Colonic mucosa (tissue), 4 donors: ENCODE results near the gene C3AR1. TPM values are rescaled to one million over a fixed set of nuclear protein-coding genes. Genes with fewer than 3 reads are reported as not detected.
"Not testable (repeated sequence)": the region's sequence is repeated elsewhere in the genome, so short reads cannot be mapped to it uniquely, and the experiment has no call there.

Source experiments
- DNase-seq: peaks from one replicate; pipeline ENCODE4 v3.0.0-alpha.2; 2020
- H3K27ac ChIP-seq: fragments of 200-600 bp; one replicate; pipeline ENCODE4 v1.8.0; 2021
- H3K27me3 ChIP-seq: fragments of 200-600 bp; one replicate; pipeline ENCODE4 v1.8.0; 2021
- H3K36me3 ChIP-seq: fragments of 200-600 bp; one replicate; pipeline ENCODE4 v1.8.0; 2021
- H3K4me1 ChIP-seq: fragments of 200-600 bp; one replicate; pipeline ENCODE4 v1.8.0; 2021; ENCODE audit warnings: mild to moderate bottlenecking
- H3K4me3 ChIP-seq: fragments of 200-600 bp; one replicate; pipeline ENCODE4 v1.8.0; 2021
- H3K9ac ChIP-seq, 2 donors: one replicate each; pipeline ENCODE4 v1.7.0; 2013; ENCODE audit warnings: control low read depth in 2 of 2, low read depth in 2 of 2, low read length in 2 of 2
- H3K9me3 ChIP-seq: fragments of 200-600 bp; one replicate; pipeline ENCODE4 v1.8.0; 2021
- CTCF ChIP-seq: fragments of 200-600 bp; IDR thresholded peaks from one replicate; pipeline ENCODE4 v1.8.0; 2022; ENCODE audit warnings: antibody characterized with exemption, mild to moderate bottlenecking
- intact Hi-C: fragments of 100-400 bp; cut with DNase I; formaldehyde crosslinking; loops from one replicate; pipeline ENCODE4 v1.14.1; 2022
- total RNA-seq, 2 donors: library from RNA; stranded (reverse); fragmentation: NEBNext Ultra II Directional in 1 of 2; extraction: Animal tissue kit (Norgen Biotek cat#: 25700) in 1 of 2; gene quantifications; one replicate each; pipeline ENCODE4 v1.2.1, GENCODE V29; 2021
- donor health status: healthy.
- donor health status: DM: no; HTN: no; CAD: no.
- donor health status: DM: no; HTN: no; CAD: no.

C3AR1 gene
- total RNA-seq, result 1 to 10 TPM; 1.8 to 7.9 TPM

GRCh38 chr12:8065991-8066594, at the start of gene C3AR1:
C3AR1 (minus strand) TSS chr12:8066359; CDS start chr12:8060185, 6,174 bp downstream.
- H3K4me3 ChIP-seq, result no peak within 1 kb of the TSS

GRCh38 chr12:8113117-8113516, 47.0 kb upstream of the C3AR1 start:
- H3K27me3 ChIP-seq, DNase-seq, H3K4me3 ChIP-seq, H3K27ac ChIP-seq, H3K36me3 ChIP-seq, H3K4me1 ChIP-seq, H3K9ac ChIP-seq, intact Hi-C loops, H3K9me3 ChIP-seq: not testable (repeated sequence)

More at GRCh38 chr12:8065991-8066594, at the start of gene C3AR1:
- no peaks in the 10 kb centered on the region for H3K36me3 ChIP-seq
- intact Hi-C loops, result no loop called here
- H3K27ac ChIP-seq, result peak within 1 kb of the TSS; percentile 23
- DNase-seq, result no peak
- H3K4me1 ChIP-seq, result no peaks in the 10 kb centered on the region
- no peaks in the 10 kb centered on the region for H3K27me3 ChIP-seq
- peak within 1 kb of the TSS in 1 of 2 donors; percentile 34 for H3K9ac ChIP-seq
- H3K9me3 ChIP-seq, result no peaks in the 10 kb centered on the region
- TF ChIP-seq CTCF, result no peak

GRCh38 chr12:8108808-8109398, 42.7 kb upstream of the C3AR1 start:
- no peaks in the 10 kb centered on the region for H3K4me1 ChIP-seq
- intact Hi-C loops, result loop anchor here (5.0 kb wide), 1 partner anchor 123 kb away; no protein-coding TSS in a partner anchor
- H3K27ac ChIP-seq, result no peak overlapping the region
- no peaks in the 10 kb centered on the region for H3K36me3 ChIP-seq
- peak; percentile 92 for TF ChIP-seq CTCF
- no peak overlapping the region for H3K4me3 ChIP-seq
- peak; percentile 74 for DNase-seq
- H3K9me3 ChIP-seq, result no peaks in the 10 kb centered on the region
- H3K9ac ChIP-seq, result no peak overlapping the region
- H3K27me3 ChIP-seq, result no peaks in the 10 kb centered on the region

GRCh38 chr12:8099235-8099634, 33.1 kb upstream of the C3AR1 start:
- no peaks in the 10 kb centered on the region for H3K36me3 ChIP-seq
- no peak for DNase-seq

GRCh38 chr12:8096281-8096915, 30.2 kb upstream of the C3AR1 start:
- intact Hi-C loops, result no loop called here
- Histone ChIP-seq H3K27ac (no peak overlapping the region), H3K9me3 (no peaks in the 10 kb centered on the region), H3K36me3 (peaks cover 8% of the 10 kb centered on the region), H3K4me1 (no peaks in the 10 kb centered on the region), H3K4me3 (no peak overlapping the region), H3K9ac (no peak overlapping the region), H3K27me3 (no peaks in the 10 kb centered on the region)
- no peak for TF ChIP-seq CTCF
- DNase-seq, result no peak

More at GRCh38 chr12:8099235-8099634, 33.1 kb upstream of the C3AR1 start:
- H3K27ac ChIP-seq, result no peak overlapping the region
- no peaks in the 10 kb centered on the region for H3K4me1 ChIP-seq
- no peak overlapping the region for H3K4me3 ChIP-seq
- H3K9ac ChIP-seq, result no peak overlapping the region
- TF ChIP-seq CTCF, result no peak
- intact Hi-C loops, result no loop called here
- H3K9me3 ChIP-seq, result no peaks in the 10 kb centered on the region
- H3K27me3 ChIP-seq, result no peaks in the 10 kb centered on the region

- Histone ChIP-seq H3K4me1 (no peaks in the 10 kb centered on the region), H3K27ac (no peak overlapping the region), H3K36me3 (peaks cover 8% of the 10 kb centered on the region), H3K27me3 (no peaks in the 10 kb centered on the region), H3K9me3 (no peaks in the 10 kb centered on the region), H3K4me3 (no peak overlapping the region), H3K9ac (no peak overlapping the region)
- no peak for TF ChIP-seq CTCF
- DNase-seq, result no peak
- intact Hi-C loops, result no loop called here
Measured at GRCh38 chr12:8093291-8093690, 27.1 kb upstream of the C3AR1 start.
